SJCRH30 (cell line): Measurements from ENCODE around the gene PHLDA1. TPM values are rescaled to one million over a fixed set of nuclear protein-coding genes. Genes with fewer than 3 reads are reported as not detected.

Experiments used
- DNase-seq, 2 experiments: peaks; one replicate each; pipeline ENCODE4 v3.0.0-alpha.2; 2015 to 2020
- H3K27ac ChIP-seq: fragments of 250-450 bp; sonication (Bioruptor Pico); 2 replicates; pipeline ENCODE4 v1.5.1; 2020; ENCODE audit warnings: mild to moderate bottlenecking, moderate library complexity
- H3K27me3 ChIP-seq: fragments of 250-450 bp; sonication (Bioruptor Pico); 2 replicates; pipeline ENCODE4 v1.5.1; 2020; ENCODE audit warnings: mild to moderate bottlenecking, moderate library complexity
- H3K36me3 ChIP-seq: fragments of 250-450 bp; sonication (Bioruptor Pico); 2 replicates; pipeline ENCODE4 v1.5.1; 2020; ENCODE audit warnings: mild to moderate bottlenecking, moderate library complexity
- H3K4me1 ChIP-seq: fragments of 250-450 bp; sonication (Bioruptor Pico); 2 replicates; pipeline ENCODE4 v1.5.1; 2020; ENCODE audit warnings: mild to moderate bottlenecking, moderate library complexity
- H3K4me3 ChIP-seq: fragments of 250-450 bp; sonication (Bioruptor Pico); 2 replicates; pipeline ENCODE4 v1.5.1; 2020; ENCODE audit warnings: mild to moderate bottlenecking, moderate library complexity
- H3K9me3 ChIP-seq: fragments of 250-450 bp; sonication (Bioruptor Pico); replicated peaks from 2 replicates; pipeline ENCODE4 v1.5.1; 2020; ENCODE audit warnings: mild to moderate bottlenecking, moderate library complexity
- total RNA-seq: library from RNA; depleted of rRNA; stranded (reverse); fragments of >200 nt; shearing (Covaris generic); gene quantifications from 2 replicates; pipeline ENCODE4 v1.2.3, GENCODE V29; 2014; rRNA removed

PHLDA1 gene
- total RNA-seq: 12.9 and 13.5 TPM in 2 replicates

DNA sequence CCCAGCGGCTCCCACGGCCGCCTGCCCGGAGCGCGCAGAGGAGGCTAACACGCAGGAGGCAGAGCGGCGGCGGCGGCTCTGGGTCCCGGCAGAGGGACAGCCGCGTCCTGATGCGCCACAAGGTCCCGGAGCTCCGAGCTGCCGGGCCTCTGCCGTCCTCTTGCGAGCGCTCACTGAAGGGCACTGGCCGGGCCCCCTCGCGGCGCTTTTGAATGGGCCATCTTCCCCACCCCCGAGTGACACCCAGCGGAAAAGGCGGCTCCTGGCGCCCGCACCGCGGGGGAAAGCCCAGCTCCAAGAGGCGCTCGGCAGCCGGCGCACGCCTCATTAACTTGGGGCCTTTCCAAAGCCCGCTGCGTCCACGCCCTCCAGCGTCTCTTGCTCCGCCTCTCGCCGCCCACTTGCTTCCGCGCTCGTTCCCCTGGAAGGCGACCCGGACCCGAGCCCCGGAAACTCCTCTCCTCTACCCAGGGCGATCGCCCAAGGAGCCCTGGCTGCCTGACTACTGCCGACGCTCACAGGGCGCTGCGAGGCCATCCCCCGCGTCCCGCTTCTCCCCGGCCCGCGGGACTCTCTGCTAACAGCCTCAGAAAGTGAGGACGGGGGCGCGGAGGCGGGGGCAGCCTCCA, at the start of gene PHLDA1:
TSS of gene PHLDA1 (minus strand) at position 363 of the 629 bp plus-strand sequence.
- peak; percentile 95 to 97 for DNase-seq
- no peaks in the 10 kb centered on the region; the same call in none of the 2 replicates for H3K36me3 ChIP-seq
- peak within 1 kb of the TSS; percentile 75 for H3K4me3 ChIP-seq
- no peaks in the 10 kb centered on the region for H3K27me3 ChIP-seq
- H3K9me3 ChIP-seq: no peaks in the 10 kb centered on the region
- peaks cover 5% of the 10 kb centered on the region for H3K4me1 ChIP-seq
- H3K27ac ChIP-seq: peak within 1 kb of the TSS; percentile 87

GRCh38 chr12:76080729-76081415, 49.3 kb upstream of the PHLDA1 start:
- Histone ChIP-seq H3K4me3 (no peak overlapping the region), H3K27ac (no peak overlapping the region), H3K4me1 (peaks cover 11% of the 10 kb centered on the region), H3K27me3 (no peaks in the 10 kb centered on the region), H3K36me3 (peaks cover 46% of the 10 kb centered on the region), H3K9me3 (no peaks in the 10 kb centered on the region)
- DNase-seq: peak in 1 of 2 experiments; percentile 12

DNA sequence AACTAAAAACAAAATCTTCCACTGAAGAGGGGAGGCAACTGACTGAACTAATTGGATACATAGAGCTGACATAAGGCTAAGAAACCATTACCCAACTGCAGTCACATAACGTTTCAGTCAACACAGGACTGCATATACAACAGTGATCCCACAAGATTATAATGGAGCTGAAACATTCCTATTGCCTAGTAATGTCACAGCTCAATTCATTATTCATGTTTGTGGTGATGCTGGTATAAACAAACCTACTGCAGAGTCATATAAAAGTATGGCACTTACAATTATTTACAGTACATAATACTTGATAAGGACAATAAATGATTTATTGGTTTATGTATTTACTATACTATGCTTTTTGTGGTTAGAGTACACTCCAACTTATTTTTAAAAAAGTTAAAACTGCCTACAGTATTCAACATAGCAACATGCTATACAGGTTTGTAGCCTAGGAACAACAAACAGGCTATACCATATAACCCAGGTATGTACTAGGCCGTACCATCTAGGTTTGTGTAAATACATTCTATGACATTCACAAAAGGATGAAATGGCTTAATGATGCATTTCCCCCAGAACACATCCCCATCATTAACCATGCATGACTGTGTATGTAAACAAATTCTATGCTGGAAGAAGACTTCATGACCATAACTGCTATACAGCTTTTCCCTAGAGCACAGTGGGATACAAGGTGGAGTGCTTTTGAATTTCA, 48.6 kb upstream of the PHLDA1 start:
- DNase-seq: no peak
- H3K27ac ChIP-seq: no peak overlapping the region
- H3K36me3 ChIP-seq: peaks cover 53% of the 10 kb centered on the region
- H3K9me3 ChIP-seq: no peaks in the 10 kb centered on the region
- peaks cover 11% of the 10 kb centered on the region for H3K4me1 ChIP-seq
- H3K4me3 ChIP-seq: no peak overlapping the region
- no peaks in the 10 kb centered on the region for H3K27me3 ChIP-seq

- Histone ChIP-seq H3K4me1 (peaks cover 11% of the 10 kb centered on the region), H3K27me3 (no peaks in the 10 kb centered on the region), H3K9me3 (no peaks in the 10 kb centered on the region), H3K27ac (no peak overlapping the region), H3K36me3 (peaks cover 63% of the 10 kb centered on the region), H3K4me3 (no peak overlapping the region)
- DNase-seq: no peak
These were observed 47.2 kb upstream of the PHLDA1 start for GRCh38 chr12:76078748-76079147.

DNA sequence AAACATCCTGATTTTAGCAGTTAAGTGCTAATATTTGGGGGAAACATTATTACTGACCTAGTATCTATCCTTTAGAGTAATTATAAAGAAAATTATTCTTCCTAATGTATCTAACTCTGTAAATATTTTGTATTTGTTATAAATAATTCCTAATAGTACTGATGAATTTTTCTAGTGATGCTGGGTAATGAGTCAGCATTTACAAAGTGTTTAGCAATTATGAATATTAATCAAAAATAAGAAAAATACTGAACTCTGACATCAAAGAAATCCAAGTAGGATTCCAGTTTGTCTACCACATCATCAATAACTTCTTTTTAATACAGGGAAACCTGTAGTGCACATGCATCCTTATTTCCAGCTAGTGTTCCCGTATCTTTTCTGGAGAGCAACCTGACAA, 43.9 kb upstream of the PHLDA1 start:
- no peak overlapping the region for H3K4me3 ChIP-seq
- DNase-seq: no peak
- peaks cover 75% of the 10 kb centered on the region for H3K36me3 ChIP-seq
- no peaks in the 10 kb centered on the region for H3K4me1 ChIP-seq
- no peaks in the 10 kb centered on the region for H3K27me3 ChIP-seq
- H3K9me3 ChIP-seq: no peaks in the 10 kb centered on the region
- no peak overlapping the region for H3K27ac ChIP-seq

GRCh38 chr12:76074701-76075336, 43.2 kb upstream of the PHLDA1 start:
- no peaks in the 10 kb centered on the region for H3K9me3 ChIP-seq
- H3K4me1 ChIP-seq: no peaks in the 10 kb centered on the region
- H3K36me3 ChIP-seq: peaks cover 78% of the 10 kb centered on the region
- DNase-seq: no peak
- no peak overlapping the region for H3K27ac ChIP-seq
- no peak overlapping the region for H3K4me3 ChIP-seq
- H3K27me3 ChIP-seq: no peaks in the 10 kb centered on the region

GRCh38 chr12:76073561-76073960, 42.0 kb upstream of the PHLDA1 start:
- Histone ChIP-seq H3K36me3 (peaks cover 81% of the 10 kb centered on the region), H3K27me3 (no peaks in the 10 kb centered on the region), H3K27ac (no peak overlapping the region), H3K9me3 (no peaks in the 10 kb centered on the region), H3K4me3 (no peak overlapping the region), H3K4me1 (no peaks in the 10 kb centered on the region)
- DNase-seq: no peak

DNA sequence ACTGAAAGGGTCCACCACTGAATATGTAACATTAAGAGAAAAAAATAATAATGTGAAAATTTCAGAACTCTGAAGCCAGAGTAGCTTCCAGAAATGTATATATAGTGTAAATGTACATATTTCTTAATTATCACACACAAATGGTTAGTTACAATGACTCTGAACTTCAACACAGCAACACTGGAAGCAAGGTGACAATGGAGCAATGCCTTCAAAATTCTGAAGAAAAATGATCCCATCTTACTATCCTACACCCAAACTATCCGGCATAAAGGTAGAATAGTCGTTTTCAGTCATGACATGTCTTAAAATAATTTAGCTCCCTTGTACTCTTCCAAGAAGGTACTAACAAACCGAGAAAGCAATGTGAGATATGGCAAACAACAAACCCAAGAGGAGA, 41.0 kb upstream of the PHLDA1 start:
- Histone ChIP-seq H3K36me3 (peaks cover 86% of the 10 kb centered on the region), H3K27me3 (no peaks in the 10 kb centered on the region), H3K9me3 (no peaks in the 10 kb centered on the region), H3K4me1 (no peaks in the 10 kb centered on the region), H3K27ac (no peak overlapping the region), H3K4me3 (no peak overlapping the region)
- no peak for DNase-seq

DNA sequence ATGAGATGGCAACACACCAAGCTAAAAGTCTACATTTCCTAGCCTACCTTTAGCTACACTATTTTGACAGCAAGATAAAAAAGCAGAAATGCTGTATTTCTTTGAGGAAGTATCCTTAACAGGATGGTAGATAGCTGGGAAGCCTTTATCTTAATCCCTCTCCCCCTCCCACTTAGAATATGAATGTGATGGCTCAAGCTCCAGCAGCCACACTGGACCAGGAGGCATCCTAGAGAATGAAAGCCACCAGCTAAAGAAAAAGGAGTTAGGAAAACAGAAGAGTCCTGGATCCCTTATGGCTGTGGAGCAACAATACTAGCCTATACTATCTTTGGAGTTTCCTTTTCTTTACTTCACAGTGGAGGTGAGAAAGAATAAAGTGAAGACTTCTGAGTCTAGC, 37.8 kb upstream of the PHLDA1 start:
- H3K9me3 ChIP-seq: no peaks in the 10 kb centered on the region
- no peak for DNase-seq
- no peaks in the 10 kb centered on the region for H3K4me1 ChIP-seq
- no peak overlapping the region for H3K27ac ChIP-seq
- H3K4me3 ChIP-seq: no peak overlapping the region
- peaks cover 95% of the 10 kb centered on the region for H3K36me3 ChIP-seq
- no peaks in the 10 kb centered on the region for H3K27me3 ChIP-seq

DNA sequence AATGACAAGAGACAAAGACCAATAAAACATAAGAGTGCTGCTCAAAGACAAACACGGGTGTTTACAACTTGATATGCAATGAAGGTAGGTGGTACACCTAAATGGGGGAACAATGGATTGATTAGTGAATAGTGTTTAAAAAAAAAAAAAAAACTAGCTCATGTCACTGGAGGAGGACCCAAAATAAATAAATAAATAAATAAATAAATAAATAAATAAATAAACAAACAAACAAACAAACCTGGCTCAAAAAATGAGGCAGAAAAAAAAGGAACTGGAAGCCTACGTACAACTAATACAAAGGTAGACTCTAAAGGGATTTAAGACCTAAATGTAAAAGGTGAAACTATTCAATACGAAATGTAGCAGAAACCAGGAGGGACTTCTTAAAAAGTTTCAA, 34.3 kb upstream of the PHLDA1 start:
- Histone ChIP-seq H3K4me3 (no peak overlapping the region), H3K9me3 (no peaks in the 10 kb centered on the region), H3K27me3 (no peaks in the 10 kb centered on the region), H3K36me3 (peaks cover 95% of the 10 kb centered on the region), H3K27ac (no peak overlapping the region), H3K4me1 (no peaks in the 10 kb centered on the region)
- no peak for DNase-seq

DNA sequence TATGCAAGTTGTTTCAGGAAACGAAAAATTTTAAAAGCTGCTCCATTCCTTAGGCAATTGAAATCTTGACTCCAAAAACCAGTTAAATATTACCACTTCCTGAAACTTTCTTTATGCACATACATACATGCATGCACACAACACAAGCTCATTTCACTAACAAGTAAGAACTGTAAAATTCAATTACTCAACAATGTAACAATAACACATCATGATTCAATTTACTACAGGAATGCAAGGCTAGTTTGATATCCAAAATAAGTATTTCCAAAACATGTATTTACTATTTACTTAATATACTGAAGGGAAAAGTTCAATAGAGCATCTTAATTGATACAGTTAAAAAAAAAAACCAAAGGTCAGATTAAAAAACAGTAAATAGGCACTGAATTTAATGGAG, 33.3 kb upstream of the PHLDA1 start:
- Histone ChIP-seq H3K27me3 (no peaks in the 10 kb centered on the region), H3K4me1 (no peaks in the 10 kb centered on the region), H3K27ac (no peak overlapping the region), H3K36me3 (peaks cover 95% of the 10 kb centered on the region), H3K9me3 (no peaks in the 10 kb centered on the region), H3K4me3 (no peak overlapping the region)
- DNase-seq: no peak

GRCh38 chr12:76060111-76060510, 28.5 kb upstream of the PHLDA1 start:
- Histone ChIP-seq H3K4me3 (no peak overlapping the region), H3K27me3 (no peaks in the 10 kb centered on the region), H3K4me1 (no peaks in the 10 kb centered on the region), H3K36me3 (peaks cover 91% of the 10 kb centered on the region), H3K9me3 (no peaks in the 10 kb centered on the region), H3K27ac (no peak overlapping the region)
- no peak for DNase-seq

DNA sequence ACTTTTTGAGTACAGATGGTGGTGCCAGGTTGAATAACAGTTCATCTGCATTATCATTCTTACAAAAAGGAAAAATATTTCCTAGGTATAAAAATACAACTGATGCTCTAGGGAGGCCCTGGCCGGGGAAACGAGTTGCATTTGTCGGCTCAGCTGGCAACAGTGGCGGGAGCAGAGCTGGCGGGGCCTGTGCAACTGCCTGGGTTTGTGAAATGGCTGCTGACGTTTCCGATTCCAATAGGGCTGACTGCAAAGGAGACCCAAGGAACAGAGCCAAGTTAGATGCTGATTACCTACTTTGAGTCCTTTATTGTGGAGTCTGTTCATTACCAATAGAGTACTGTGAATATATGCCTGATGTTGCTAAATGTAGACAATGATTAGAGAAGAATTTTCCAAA, 25.8 kb upstream of the PHLDA1 start:
- no peak for DNase-seq

DNA sequence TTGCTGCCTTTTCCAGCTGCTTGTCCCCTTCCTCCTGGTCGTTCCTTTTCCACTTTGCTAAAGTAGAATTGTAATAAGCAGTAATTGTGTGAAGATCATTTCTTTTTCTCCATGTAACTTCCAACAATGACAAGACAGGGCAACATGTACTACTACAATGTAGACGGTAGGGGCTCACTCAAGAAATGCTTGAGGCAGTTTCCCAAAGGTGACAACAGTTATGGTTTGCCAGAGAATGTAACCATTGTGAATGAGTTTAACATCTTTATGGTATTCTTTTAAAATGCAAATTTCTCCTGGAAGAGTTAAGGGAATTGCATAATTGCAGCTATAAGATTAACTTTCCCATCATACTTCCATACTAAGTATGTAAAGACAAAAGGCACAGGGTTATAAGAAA, 23.8 kb upstream of the PHLDA1 start:
- Histone ChIP-seq H3K4me1 (no peaks in the 10 kb centered on the region; the same call in 1 of the 2 replicates), H3K27me3 (no peaks in the 10 kb centered on the region), H3K4me3 (no peak overlapping the region), H3K27ac (no peak overlapping the region), H3K9me3 (no peaks in the 10 kb centered on the region), H3K36me3 (peaks cover 89% of the 10 kb centered on the region)
- DNase-seq: no peak

More for the DNA sequence above, 25.8 kb upstream of the PHLDA1 start:
- peaks cover 93% of the 10 kb centered on the region for H3K36me3 ChIP-seq
- no peaks in the 10 kb centered on the region for H3K27me3 ChIP-seq
- no peaks in the 10 kb centered on the region for H3K9me3 ChIP-seq
- no peak overlapping the region for H3K27ac ChIP-seq
- no peak overlapping the region for H3K4me3 ChIP-seq
- no peaks in the 10 kb centered on the region; the same call in 1 of the 2 replicates for H3K4me1 ChIP-seq
